H1 (cell line): ENCODE results near the gene CFDP1. TPM values are rescaled to one million over a fixed set of nuclear protein-coding genes. Genes with fewer than 3 reads are reported as not detected.

Source experiments
- CTCF ChIA-PET: fragments of 300-600 bp; sonication (Branson Sonifier 250); formaldehyde crosslinking; loops from one replicate; lab custom pipeline; 2021; ENCODE audit not compliant: partially characterized antibody; lab: Charles Lee
- POLR2A ChIA-PET: fragments of 300-600 bp; sonication (Branson Sonifier 250); formaldehyde crosslinking; loops from one replicate; lab custom pipeline; 2021; ENCODE audit warnings: inconsistent platforms; ENCODE audit not compliant: partially characterized antibody; lab: Charles Lee
- DNase-seq, 2 experiments: peaks; one replicate each; pipeline versions ENCODE4 v3.0.0 to v3.0.0-alpha.2; 2010 to 2022; ENCODE audit warnings: low spot score in 2 of 2, low read depth in 1 of 2, mixed read lengths in 1 of 2
- FAIRE-seq: peaks from 2 replicates; lab custom pipeline; 2011; peaks lifted over from hg19 to GRCh38; lab: Jason Lieb, UNC
- H2AFZ ChIP-seq: 2 replicates; pipeline ENCODE4 v1.8.1; 2012; ENCODE audit warnings: low read length, inconsistent platforms
- H2AK5ac ChIP-seq: 2 replicates; pipeline ENCODE4 v1.6.1; 2013; ENCODE audit warnings: low read depth, low read length
- H2BK120ac ChIP-seq: replicated peaks from 2 replicates; pipeline ENCODE3; 2013; ENCODE audit warnings: low read depth, low read length, inconsistent platforms
- H2BK12ac ChIP-seq: 2 replicates; pipeline ENCODE4 v1.6.1; 2013; ENCODE audit warnings: low read depth, low read length
- H2BK15ac ChIP-seq: 2 replicates; pipeline ENCODE4 v1.6.1; 2013; ENCODE audit warnings: low read length
- H2BK20ac ChIP-seq: 2 replicates; pipeline ENCODE4 v1.6.1; 2013; ENCODE audit warnings: low read length
- H2BK5ac ChIP-seq: 2 replicates; pipeline ENCODE4 v1.6.1; 2013; ENCODE audit warnings: low read depth, low read length
- H3K14ac ChIP-seq: 2 replicates; pipeline ENCODE4 v1.6.1; 2013; ENCODE audit warnings: inconsistent platforms; ENCODE audit not compliant: insufficient read length
- H3K18ac ChIP-seq: 2 replicates; pipeline ENCODE4 v1.6.1; 2013; ENCODE audit warnings: low read length; ENCODE audit errors: extremely low read depth
- H3K23ac ChIP-seq: 2 replicates; pipeline ENCODE4 v1.6.1; 2013; ENCODE audit warnings: inconsistent platforms; ENCODE audit not compliant: insufficient read length
- H3K23me2 ChIP-seq: 2 replicates; pipeline ENCODE4 v1.6.1; 2013; ENCODE audit warnings: low read depth, low read length
- H3K27ac ChIP-seq: 2 replicates; pipeline ENCODE4 v1.6.1; 2011; ENCODE audit warnings: low read depth, low read length, inconsistent platforms
- H3K27me3 ChIP-seq, 4 experiments: replicated peaks in 1 of 4; 1 replicate in 1 of 4; 2 replicates in 3 of 4; pipeline versions ENCODE4 v1.6.1 to v1.8.1; 2011 to 2013; ENCODE audit warnings: low read length in 3 of 4, mild to moderate bottlenecking in 3 of 4, inconsistent platforms in 2 of 4, mixed read lengths in 2 of 4, moderate library complexity in 1 of 4; ENCODE audit not compliant: control insufficient read depth in 3 of 4, insufficient read depth in 3 of 4; ENCODE audit errors: extremely low read depth in 1 of 4
- H3K36me3 ChIP-seq, 4 experiments: 2 replicates each; pipeline versions ENCODE4 v1.6.1 to v1.8.1; 2011 to 2013; ENCODE audit warnings: mild to moderate bottlenecking in 4 of 4, low read length in 3 of 4, moderate library complexity in 2 of 4, control low read depth in 1 of 4, inconsistent platforms in 1 of 4; ENCODE audit not compliant: insufficient read depth in 4 of 4, control insufficient read depth in 2 of 4
- H3K4ac ChIP-seq: replicated peaks from 2 replicates; pipeline ENCODE3; 2013; ENCODE audit warnings: low read length, low read depth, mixed read lengths, inconsistent platforms; ENCODE audit not compliant: insufficient read length
- H3K4me1 ChIP-seq, 4 experiments: replicated peaks in 1 of 4; 1 replicate in 1 of 4; 2 replicates in 3 of 4; pipeline versions ENCODE4 v1.6.1 to v1.8.1; 2011 to 2013; ENCODE audit warnings: low read length in 3 of 4, inconsistent platforms in 2 of 4, mixed read lengths in 1 of 4; ENCODE audit not compliant: insufficient read depth in 4 of 4, control insufficient read depth in 3 of 4
- H3K4me2 ChIP-seq, 2 experiments: 2 replicates each; pipeline versions ENCODE4 v1.6.1 to v1.8.1; 2011 to 2013; ENCODE audit warnings: low read depth in 2 of 2, low read length in 2 of 2, control low read depth in 1 of 2, inconsistent platforms in 1 of 2, mild to moderate bottlenecking in 1 of 2; ENCODE audit not compliant: insufficient read depth in 1 of 2
- H3K4me3 ChIP-seq, 4 experiments: fragments of 200-600, 300-600 bp in 1 of 4; sonication (generic), shearing (Covaris generic), sonication (Bioruptor Twin) in 1 of 4; 2 replicates each; pipeline versions ENCODE4 v1.5.1 to v1.8.1; 2011 to 2016; ENCODE audit warnings: low read length in 4 of 4, low read depth in 3 of 4, control low read depth in 2 of 4, inconsistent platforms in 2 of 4, mild to moderate bottlenecking in 2 of 4, mixed read lengths in 1 of 4, moderate library complexity in 1 of 4; ENCODE audit not compliant: insufficient read depth in 2 of 4; ENCODE audit errors: extremely low read depth in 1 of 4
- H3K56ac ChIP-seq: replicated peaks from 2 replicates; pipeline ENCODE3; 2013; ENCODE audit warnings: low read depth, mild to moderate bottlenecking, mixed read lengths, low read length, inconsistent platforms; ENCODE audit not compliant: insufficient read length
- H3K79me1 ChIP-seq: 2 replicates; pipeline ENCODE4 v1.6.1; 2013; ENCODE audit warnings: low read depth, low read length, control low read depth
- H3K79me2 ChIP-seq, 2 experiments: 2 replicates each; pipeline versions ENCODE4 v1.6.1 to v1.8.1; 2012 to 2013; ENCODE audit warnings: low read length in 2 of 2, mild to moderate bottlenecking in 2 of 2, inconsistent platforms in 1 of 2; ENCODE audit not compliant: insufficient read depth in 2 of 2, control insufficient read depth in 1 of 2
- H3K9ac ChIP-seq, 4 experiments: replicated peaks in 1 of 4; 1 replicate in 1 of 4; 2 replicates in 3 of 4; pipeline versions ENCODE4 v1.6.1 to v1.8.1; 2011 to 2013; ENCODE audit warnings: low read depth in 3 of 4, low read length in 3 of 4, control low read depth in 2 of 4, mild to moderate bottlenecking in 2 of 4, moderate library complexity in 2 of 4, inconsistent platforms in 1 of 4; ENCODE audit errors: extremely low read depth in 1 of 4
- H3K9me3 ChIP-seq, 2 experiments: 2 replicates each; pipeline versions ENCODE4 v1.6.1 to v1.8.1; 2012 to 2013; ENCODE audit warnings: mild to moderate bottlenecking in 2 of 2, moderate library complexity in 2 of 2, control low read depth in 1 of 2, inconsistent platforms in 1 of 2, low read depth in 1 of 2, low read length in 1 of 2, mixed read lengths in 1 of 2; ENCODE audit not compliant: insufficient read depth in 2 of 2
- H4K20me1 ChIP-seq, 2 experiments: replicated peaks in 1 of 2; 2 replicates each; pipeline versions ENCODE3 to v1.8.1; 2011 to 2013; ENCODE audit warnings: inconsistent platforms in 2 of 2, low read length in 2 of 2, mild to moderate bottlenecking in 1 of 2; ENCODE audit not compliant: insufficient read depth in 2 of 2, control insufficient read depth in 1 of 2
- H4K5ac ChIP-seq: 2 replicates; pipeline ENCODE4 v1.6.1; 2013; ENCODE audit warnings: low read length, low read depth, mixed read lengths, inconsistent platforms; ENCODE audit not compliant: insufficient read length
- H4K8ac ChIP-seq: 2 replicates; pipeline ENCODE4 v1.8.0; 2013; ENCODE audit warnings: mild to moderate bottlenecking, moderate library complexity, low read length, inconsistent platforms; ENCODE audit not compliant: insufficient read depth; ENCODE audit errors: extremely low read depth
- H4K91ac ChIP-seq: replicated peaks from 2 replicates; pipeline ENCODE3; 2013; ENCODE audit warnings: low read length, mixed read lengths, inconsistent platforms; ENCODE audit not compliant: insufficient read length
- ASH2L ChIP-seq: fragments of 200-600, 300-600 bp; sonication (generic); IDR thresholded peaks from one replicate; pipeline ENCODE4 v1.7.1; 2017; ENCODE audit warnings: low read length
- ATF3 ChIP-seq: IDR thresholded peaks from 2 replicates; pipeline ENCODE4 v1.6.1; 2011; ENCODE audit warnings: low read depth, mild to moderate bottlenecking, low read length; ENCODE audit not compliant: insufficient read depth
- EP300 ChIP-seq, 2 experiments: IDR thresholded peaks; 1 replicate in 1 of 2; 2 replicates in 1 of 2; pipeline ENCODE4 v1.6.1; 2011 to 2012; ENCODE audit warnings: low read depth in 2 of 2, low read length in 2 of 2, mild to moderate bottlenecking in 2 of 2, borderline replicate concordance in 1 of 2, inconsistent platforms in 1 of 2, moderate library complexity in 1 of 2
- HDAC6 ChIP-seq: IDR thresholded peaks from one replicate; pipeline ENCODE4 v1.7.1; 2012; ENCODE audit warnings: low read depth, mild to moderate bottlenecking, inconsistent platforms, low read length, moderate library complexity
- KDM1A ChIP-seq: fragments of 200-600, 300-600 bp; sonication (generic); IDR thresholded peaks from 2 replicates; pipeline ENCODE4 v1.7.1; 2016; ENCODE audit warnings: mild to moderate bottlenecking, low read length, borderline replicate concordance
- PHF8 ChIP-seq: fragments of 200-600 bp; sonication (generic); conservative IDR thresholded peaks from 2 replicates; pipeline ENCODE4 v1.7.1; 2012; ENCODE audit warnings: low read depth, mild to moderate bottlenecking, inconsistent platforms, low read length, moderate library complexity
- POLR2A ChIP-seq, 2 experiments: IDR thresholded peaks; 1 replicate in 1 of 2; 2 replicates in 1 of 2; pipeline ENCODE4 v1.6.1; 2011; ENCODE audit warnings: low read depth in 2 of 2, low read length in 2 of 2, mild to moderate bottlenecking in 2 of 2; ENCODE audit errors: control extremely low read depth in 1 of 2
- POLR2AphosphoS5 ChIP-seq: IDR thresholded peaks from 2 replicates; pipeline ENCODE4 v1.6.1; 2011; ENCODE audit warnings: low read depth, low read length
- SAP30 ChIP-seq: fragments of 300-600 bp; sonication (generic); IDR thresholded peaks from 2 replicates; pipeline ENCODE4 v1.7.1; 2012; ENCODE audit warnings: low read length, moderate library complexity, mild to moderate bottlenecking, inconsistent platforms; ENCODE audit not compliant: insufficient read depth, insufficient replicate concordance
- TCF12 ChIP-seq: IDR thresholded peaks from 2 replicates; pipeline ENCODE4 v1.6.1; 2011; ENCODE audit warnings: low read depth, mild to moderate bottlenecking, low read length
- WGBS, 2 experiments: shearing (Covaris generic) in 1 of 2; methylation state at CpG; one replicate each; pipeline versions ENCODE4 v1.1.6 to v1.1.7; 2013 to 2015; ENCODE audit warnings: low lambda C conversion rate in 2 of 2, mixed read lengths in 2 of 2, inconsistent platforms in 1 of 2, low coverage in 1 of 2, missing lambda C conversion rate in 1 of 2; ENCODE audit not compliant: insufficient replicate concordance in 2 of 2, insufficient coverage in 1 of 2, insufficient read length in 1 of 2; ENCODE audit errors: extremely low coverage in 1 of 2, missing lambda C conversion rate in 1 of 2; 5-methylcytosine and 5-hydroxymethylcytosine counted together
- polyA plus RNA-seq, 7 experiments: library from polyadenylated mRNA; depleted of rRNA in 3 of 7; stranded (reverse) in 5 of 7; unstranded in 2 of 7; fragments of >200 nt in 5 of 7; fragments of 200-250 nt in 2 of 7; gene quantifications; 1 replicate in 5 of 7; 2 replicates in 1 of 7; 4 replicates in 1 of 7; pipeline versions ENCODE4 v1.2.1 to v1.2.3, GENCODE V29; 2011 to 2013; ENCODE audit warnings: missing spikeins in 2 of 7, mixed read lengths in 2 of 7
- total RNA-seq: library from RNA; stranded (reverse); fragmentation: NEBNext Ultra II Directional; extraction: Animal tissue kit (Norgen Biotek cat#: 25700); gene quantifications from 2 replicates; pipeline ENCODE4 v1.2.1, GENCODE V29; 2021

Gene CFDP1
- total and polyA plus RNA-seq, 2 of the 8 experiments (the other 6 are each of a cell fraction or from before 2014, with no cell fraction given): 25.5 to 77.3 TPM

- no peak overlapping the region for H2BK120ac ChIP-seq
- no peak overlapping the region for H3K18ac ChIP-seq
- H3K36me3 ChIP-seq: no peaks in the 10 kb centered on the region
- H2BK5ac ChIP-seq: no peak overlapping the region; the same call in 1 of the 2 replicates
- peak overlapping the region; percentile 40; the same call in 1 of the 2 replicates for H2AK5ac ChIP-seq
- no peak overlapping the region for H4K5ac ChIP-seq
- no peaks in the 10 kb centered on the region for H3K27me3 ChIP-seq
- WGBS, 2 experiments: 77% methylated on average over 5 of the region's 5 CpGs; no CpG with 5 or more reads in 1 of the 2 experiments
- no peak overlapping the region for H2AFZ ChIP-seq
- ChIA-PET CTCF (interaction anchor here (0.8 to 1.8 kb wide), 6 partner anchors 8 to 124 kb away, joined by 3 to 13 read pairs (median 4); no protein-coding TSS in a partner anchor), POLR2A (interaction anchor here (0.9 to 9.2 kb wide), 8 partner anchors 10 to 54 kb away, joined by 3 to 158 read pairs (median 4); partner anchors contain the start of gene BCAR1)
- H2BK12ac ChIP-seq: 0 out of 2 replicates have a peak overlapping the region, but pooled peaks have one; percentile 80
- peaks cover 0 to 36% (median 28%) of the 10 kb centered on the region in 4 experiments; a peak in 6 of 7 replicates for H3K4me1 ChIP-seq
- H3K23ac ChIP-seq: no peak overlapping the region
- no peak overlapping the region for H3K27ac ChIP-seq
- TF ChIP-seq SAP30 (no peak), PHF8 (no peak), ATF3 (no peak), KDM1A (no peak), TCF12 (no peak), POLR2AphosphoS5 (no peak), EP300 (IDR thresholded peaks at IDR 0.05; ENCODE audit: borderline replicate concordance in 1 of 2, low read depth in 2 of 2, low read length in 2 of 2) (no peak), ASH2L (no peak), POLR2A (IDR thresholded peaks at IDR 0.05; ENCODE audit: control extremely low read depth in 1 of 2, low read depth in 2 of 2, low read length in 2 of 2) (no peak), HDAC6 (no peak)
- H3K79me2 ChIP-seq: peaks cover 0 to 75% of the 10 kb centered on the region in 2 experiments; a peak in 2 of 4 replicates
- DNase-seq (no peak), FAIRE-seq (no peak)
- no peak overlapping the region for H3K4me3 ChIP-seq
- no peak overlapping the region for H4K91ac ChIP-seq
- H3K9ac ChIP-seq: no peak overlapping the region
- H4K8ac ChIP-seq: no peak overlapping the region
- no peak overlapping the region for H3K56ac ChIP-seq
- peaks cover 33% of the 10 kb centered on the region for H3K79me1 ChIP-seq
- H2BK15ac ChIP-seq: 0 out of 2 replicates have a peak overlapping the region, but pooled peaks have one; percentile 29
- H3K4ac ChIP-seq: no peak overlapping the region
- H3K4me2 ChIP-seq: no peak overlapping the region; a peak in 1 of 4 replicates
- peaks cover 11% of the 10 kb centered on the region; the same call in 1 of the 2 replicates for H3K23me2 ChIP-seq
- H3K14ac ChIP-seq: no peak overlapping the region
- H4K20me1 ChIP-seq: peaks cover 15 to 35% of the 10 kb centered on the region in 2 experiments
- no peak overlapping the region for H2BK20ac ChIP-seq
- H3K9me3 ChIP-seq: no peaks in the 10 kb centered on the region
These were observed 170.5 kb downstream of the CFDP1 start for GRCh38 chr16:75262800-75263127.
